HG03571 (cell line): Measurements from ENCODE around the gene F5.

ENCODE experiments used
- ATAC-seq: cut with Tn5 transposase; IDR thresholded peaks from one replicate; pipeline ENCODE4 v1.9.1; 2021; ENCODE audit not compliant: unreplicated experiment

Gene F5

GRCh38 chr1:169586395-169587255 is at the start of gene F5:
TSS of gene F5 (minus strand) at chr1:169586481. CDS start at chr1:169586386, 95 bp downstream.
- peak; percentile 96 for ATAC-seq

- no peak for ATAC-seq
These were observed 48.6 kb upstream of the F5 start for GRCh38 chr1:169634877-169635276.

GRCh38 chr1:169634145-169634544 is 47.9 kb upstream of the F5 start:
- no peak for ATAC-seq

GRCh38 chr1:169631249-169631648 is 45.0 kb upstream of the F5 start:
- ATAC-seq = no peak

- ATAC-seq = no peak
These were observed 43.7 kb upstream of the F5 start, which contains the start of gene SELP for GRCh38 chr1:169630006-169630405. TSS of gene SELP (minus strand) at chr1:169630124. CDS start at chr1:169630074, 50 bp downstream.

GRCh38 chr1:169624912-169625311 is 38.6 kb upstream of the F5 start:
- ATAC-seq = no peak

GRCh38 chr1:169624122-169624521 is 37.8 kb upstream of the F5 start:
- no peak for ATAC-seq

- ATAC-seq = no peak
These were observed 37.0 kb upstream of the F5 start for GRCh38 chr1:169623132-169623926.

GRCh38 chr1:169620565-169620964 is 34.3 kb upstream of the F5 start:
- no peak for ATAC-seq

GRCh38 chr1:169618367-169618766 is 32.1 kb upstream of the F5 start:
- no peak for ATAC-seq

- no peak for ATAC-seq
These were observed 29.5 kb upstream of the F5 start for GRCh38 chr1:169615803-169616202.

GRCh38 chr1:169610858-169611257 is 24.6 kb upstream of the F5 start:
- no peak for ATAC-seq

GRCh38 chr1:169610108-169610507 is 23.8 kb upstream of the F5 start:
- ATAC-seq = no peak

GRCh38 chr1:169608226-169608625 is 21.9 kb upstream of the F5 start:
- no peak for ATAC-seq

GRCh38 chr1:169604781-169605560 is 18.7 kb upstream of the F5 start:
- ATAC-seq = peak; percentile 55

- no peak for ATAC-seq
These were observed 15.0 kb upstream of the F5 start for GRCh38 chr1:169601096-169601881.

GRCh38 chr1:169595764-169596711 is 9.8 kb upstream of the F5 start:
- ATAC-seq = no peak

GRCh38 chr1:169594391-169594790 is 8.1 kb upstream of the F5 start:
- peak; percentile 73 for ATAC-seq

- ATAC-seq = no peak
These were observed 4.7 kb upstream of the F5 start for GRCh38 chr1:169590932-169591331.
